CD4-positive, alpha-beta T cell treated with Interferon gamma for 1 hour (primary cell): ENCODE results near the gene SPARC.

Experiments
- DNase-seq: peaks from one replicate; pipeline ENCODE4 v3.0.0-alpha.2; 2020

The SPARC gene

GRCh38 chr5:151617841-151618710 is 68.6 kb downstream of the SPARC start:
- DNase-seq = no peak

GRCh38 chr5:151617383-151617840 is 69.3 kb downstream of the SPARC start:
- no peak for DNase-seq

- no peak for DNase-seq
These were observed 71.3 kb downstream of the SPARC start for GRCh38 chr5:151615431-151615830.

- DNase-seq = no peak
These were observed 72.2 kb downstream of the SPARC start for GRCh38 chr5:151614565-151614964.

- DNase-seq = peak; percentile 7
These were observed 73.9 kb downstream of the SPARC start for GRCh38 chr5:151612689-151613427.

GRCh38 chr5:151611127-151611775 is 75.5 kb downstream of the SPARC start:
- DNase-seq = no peak
